OCI-LY1 (cell line): ENCODE measurements around the gene CTTNBP2.

ENCODE experiments used
- H2AFZ ChIP-seq: fragments of 200-600 bp; sonication (generic), shearing (Covaris generic); 2 replicates; pipeline ENCODE4 v1.6.0; 2014; ENCODE audit warnings: antibody characterized with exemption, mild to moderate bottlenecking, low read length
- H3F3A ChIP-seq: fragments of 200-600 bp; sonication (generic), shearing (Covaris generic); 2 replicates; pipeline ENCODE4 v1.6.0; 2014; ENCODE audit warnings: mild to moderate bottlenecking, antibody characterized with exemption, low read length, moderate library complexity; ENCODE audit not compliant: insufficient read depth
- H3K27ac ChIP-seq: fragments of 200-600 bp; sonication (generic); 2 replicates; pipeline ENCODE4 v1.5.1; 2014; ENCODE audit warnings: low read length, mixed run types, mild to moderate bottlenecking, low read depth; ENCODE audit not compliant: poor library complexity, severe bottlenecking
- H3K27me3 ChIP-seq: fragments of 200-600 bp; sonication (generic); 2 replicates; pipeline ENCODE4 v1.6.0; 2014; ENCODE audit warnings: antibody characterized with exemption, mild to moderate bottlenecking, low read length, moderate library complexity; ENCODE audit not compliant: insufficient read depth
- H3K36me3 ChIP-seq: fragments of 200-600 bp; sonication (generic); 2 replicates; pipeline ENCODE4 v1.6.1; 2014; ENCODE audit warnings: mild to moderate bottlenecking, antibody characterized with exemption, low read length, moderate library complexity, mixed read lengths; ENCODE audit not compliant: insufficient read depth
- H3K4me1 ChIP-seq: fragments of 200-600 bp; sonication (generic); 2 replicates; pipeline ENCODE4 v1.5.1; 2014; ENCODE audit warnings: mild to moderate bottlenecking, low read length, moderate library complexity; ENCODE audit not compliant: insufficient read depth, severe bottlenecking
- H3K4me2 ChIP-seq: fragments of 200-600 bp; sonication (generic), shearing (Covaris generic); 2 replicates; pipeline ENCODE4 v1.6.1; 2014; ENCODE audit warnings: low read length
- H3K4me3 ChIP-seq: fragments of 200-600 bp; sonication (generic); 2 replicates; pipeline ENCODE4 v1.5.1; 2014; ENCODE audit warnings: low read length, low read depth, mild to moderate bottlenecking, mixed read lengths; ENCODE audit not compliant: poor library complexity, severe bottlenecking
- H3K79me2 ChIP-seq: fragments of 200-600 bp; shearing (Covaris generic); 2 replicates; pipeline ENCODE4 v1.6.1; 2016; ENCODE audit warnings: mixed run types, low read length, mixed read lengths; ENCODE audit not compliant: insufficient read depth
- H3K9ac ChIP-seq: fragments of 200-600 bp; sonication (generic), shearing (Covaris generic); 2 replicates; pipeline ENCODE4 v1.6.1; 2014; ENCODE audit warnings: mild to moderate bottlenecking, low read length, mixed read lengths
- H3K9me2 ChIP-seq: fragments of 200-600 bp; sonication (generic), shearing (Covaris generic); 2 replicates; pipeline ENCODE4 v1.6.1; 2014; ENCODE audit warnings: low read depth, mild to moderate bottlenecking, low read length, mixed read lengths
- H3K9me3 ChIP-seq: fragments of 200-600 bp; shearing (Covaris generic); 2 replicates; pipeline ENCODE4 v1.6.1; 2014; ENCODE audit warnings: low read length, mixed read lengths
- H4K20me1 ChIP-seq: fragments of 200-600 bp; sonication (generic), shearing (Covaris generic); 2 replicates; pipeline ENCODE4 v1.6.0; 2016; ENCODE audit warnings: mild to moderate bottlenecking, low read length; ENCODE audit not compliant: insufficient read depth
- CTCF ChIP-seq: fragments of 200-600 bp; sonication (generic), shearing (Covaris generic); IDR thresholded peaks from 2 replicates; pipeline ENCODE4 v1.5.1; 2017; ENCODE audit warnings: mild to moderate bottlenecking, antibody characterized with exemption, low read length, moderate library complexity, mixed read lengths
- EZH2 ChIP-seq: fragments of 200-600 bp; sonication (generic), shearing (Covaris generic); IDR thresholded peaks from 2 replicates; pipeline ENCODE4 v1.8.0; 2017; ENCODE audit warnings: borderline replicate concordance, mixed run types, mild to moderate bottlenecking, antibody characterized with exemption, low read length, moderate library complexity, mixed read lengths

Gene CTTNBP2

GRCh38 chr7:117667456-117667855 lies 205.8 kb downstream of the CTTNBP2 start:
- Histone ChIP-seq H3K4me3 (no peak overlapping the region), H4K20me1 (no peaks in the 10 kb centered on the region), H3K27me3 (no peaks in the 10 kb centered on the region), H3K9ac (no peak overlapping the region), H3K36me3 (no peaks in the 10 kb centered on the region), H3K9me3 (no peaks in the 10 kb centered on the region), H3K4me2 (no peak overlapping the region), H3K79me2 (no peaks in the 10 kb centered on the region), H3F3A (no peaks in the 10 kb centered on the region), H2AFZ (no peak overlapping the region), H3K27ac (no peak overlapping the region), H3K9me2 (no peaks in the 10 kb centered on the region), H3K4me1 (no peaks in the 10 kb centered on the region)
- TF ChIP-seq CTCF (no peak), EZH2 (no peak)

- Histone ChIP-seq H3K79me2 (no peaks in the 10 kb centered on the region), H2AFZ (no peak overlapping the region), H3K4me2 (no peak overlapping the region), H4K20me1 (no peaks in the 10 kb centered on the region), H3K27me3 (no peaks in the 10 kb centered on the region), H3K9me3 (no peaks in the 10 kb centered on the region), H3K36me3 (no peaks in the 10 kb centered on the region), H3K27ac (no peak overlapping the region), H3K9me2 (no peaks in the 10 kb centered on the region), H3K4me1 (no peaks in the 10 kb centered on the region), H3K4me3 (no peak overlapping the region), H3K9ac (no peak overlapping the region), H3F3A (no peaks in the 10 kb centered on the region)
- TF ChIP-seq EZH2 (no peak), CTCF (no peak)
Observed at GRCh38 chr7:117666689-117667088, 206.6 kb downstream of the CTTNBP2 start.

- H3K79me2 ChIP-seq, result no peaks in the 10 kb centered on the region
- no peaks in the 10 kb centered on the region for H3F3A ChIP-seq
- no peak overlapping the region for H3K9ac ChIP-seq
- TF ChIP-seq EZH2, result no peak
- no peak for TF ChIP-seq CTCF
- H2AFZ ChIP-seq, result no peak overlapping the region
- no peaks in the 10 kb centered on the region for H4K20me1 ChIP-seq
- H3K27me3 ChIP-seq, result no peaks in the 10 kb centered on the region
- H3K9me2 ChIP-seq, result no peaks in the 10 kb centered on the region
- no peak overlapping the region for H3K27ac ChIP-seq
- no peaks in the 10 kb centered on the region for H3K9me3 ChIP-seq
- no peak overlapping the region for H3K4me3 ChIP-seq
- no peaks in the 10 kb centered on the region for H3K36me3 ChIP-seq
- H3K4me1 ChIP-seq, result no peaks in the 10 kb centered on the region
- H3K4me2 ChIP-seq, result no peak overlapping the region
Observed at GRCh38 chr7:117666031-117666430, 207.2 kb downstream of the CTTNBP2 start.
